Stimulated activated CD8-positive, alpha-beta memory T cell treated with anti-CD3 and anti-CD28 coated beads, Interleukin-12 subunit alpha, Interleukin-12 subunit beta, amount 100 ng/mL, for 4 hours (primary cell): Measurements from ENCODE around the gene SPINK8.
"Not testable (repeated sequence)": the region's sequence is repeated elsewhere in the genome, so short reads cannot be mapped to it uniquely, and the experiment has no call there.

Experiments used
- DNase-seq: peaks from one replicate; pipeline ENCODE4 v3.0.0-alpha.2; 2020; ENCODE audit warnings: low read depth

The SPINK8 gene

GRCh38 chr3:48276911-48277641 is 56.4 kb downstream of the SPINK8 start:
- no peak for DNase-seq

GRCh38 chr3:48275287-48276027 is 58.0 kb downstream of the SPINK8 start:
- DNase-seq: no peak

- no peak for DNase-seq
These were observed 59.0 kb downstream of the SPINK8 start for GRCh38 chr3:48274452-48274851.

GRCh38 chr3:48273594-48274211 is 59.8 kb downstream of the SPINK8 start:
- DNase-seq: peak; percentile 14

GRCh38 chr3:48271763-48272498 is 61.5 kb downstream of the SPINK8 start:
- no peak for DNase-seq

GRCh38 chr3:48271223-48271622 is 62.2 kb downstream of the SPINK8 start:
- not testable (repeated sequence) for DNase-seq

GRCh38 chr3:48270306-48270705 is 63.2 kb downstream of the SPINK8 start:
- DNase-seq: no peak

- DNase-seq: no peak
These were observed 63.9 kb downstream of the SPINK8 start for GRCh38 chr3:48269592-48269991.

GRCh38 chr3:48268936-48269561 is 64.4 kb downstream of the SPINK8 start:
- peak; percentile 13 for DNase-seq

- peak; percentile 60 for DNase-seq
These were observed 65.0 kb downstream of the SPINK8 start for GRCh38 chr3:48268381-48268935.

GRCh38 chr3:48267782-48268181 is 65.7 kb downstream of the SPINK8 start:
- no peak for DNase-seq

GRCh38 chr3:48258530-48258929 is 74.9 kb downstream of the SPINK8 start:
- DNase-seq: no peak
